ENCODE results near the gene JAM3.

GRCh38 chr11:134071766-134072402, 3.0 kb downstream of the JAM3 start:
- TF ChIP-seq SP1 (IDR thresholded peaks at IDR 0.05) (no peak), PKNOX1 (IDR thresholded peaks at IDR 0.05) (no peak), HDGF (IDR thresholded peaks at IDR 0.05; ENCODE audit: borderline replicate concordance) (no peak)
